ENCODE results near the gene G6PD. TPM values are rescaled to one million over a fixed set of nuclear protein-coding genes. Genes with fewer than 3 reads are reported as not detected.

Gene G6PD
- total and polyA plus RNA-seq, 10 of the 15 experiments (the other 5 are each of a cell fraction or from before 2014, with no cell fraction given): 1.6 to 62.5 (median 28.4) TPM

- no peak overlapping the region for H3K4me3 ChIP-seq
- no peak overlapping the region for H3K27ac ChIP-seq (ENCODE audit: control insufficient read depth, insufficient read depth)
- ChIA-PET CTCF (interaction anchor here (0.9 to 1.3 kb wide), 4 partner anchors 9 to 397 kb away, joined by 3 to 14 read pairs (median 5); partner anchors contain the start of gene FLNA), POLR2A (no interaction called here), RAD21 (ENCODE audit: unreplicated experiment) (no interaction called here), SMC1A (ENCODE audit: uncharacterized antibody, unreplicated experiment) (no interaction called here)
- no TSS peak for BruUV-seq (replicated peaks)
- TF ChIP-seq MYB (IDR thresholded peaks at IDR 0.05; ENCODE audit: borderline replicate concordance, low read depth, low read length): no peak
- no peak for TF ChIP-seq FOXM1 (IDR thresholded peaks at IDR 0.05; ENCODE audit: low read depth, low read length)
- no peak for TF ChIP-seq NFYA (IDR thresholded peaks at IDR 0.05; ENCODE audit: borderline replicate concordance, low read depth, low read length)
- no peak for TF ChIP-seq EZH2 (IDR thresholded peaks at IDR 0.05; ENCODE audit: borderline replicate concordance, control insufficient read depth, low read depth, low read length)
- TF ChIP-seq MAX (IDR thresholded peaks at IDR 0.05; ENCODE audit: low read depth, low read length): no peak
- intact Hi-C loops (cut with micrococcal nuclease; ENCODE audit: unreplicated experiment) (loop anchor here (2.0 kb wide), 2 partner anchors 163 to 219 kb away; no protein-coding TSS in a partner anchor), in situ Hi-C loops (cut with MboI) (loop anchor here (5.0 to 25.0 kb wide), 3 partner anchors 159 to 1579 kb away; partner anchors contain the start of genes EMD and OPN1LW)
- H3K4me2 ChIP-seq (ENCODE audit: control insufficient read depth, insufficient read depth): no peak overlapping the region
- WGBS (ENCODE audit: insufficient coverage, insufficient replicate concordance, low lambda C conversion rate, missing lambda C conversion rate): 50% methylated on average over 9 of the region's 9 CpGs
- H3K9ac ChIP-seq (ENCODE audit: control insufficient read depth, insufficient read depth, low read length): no peak overlapping the region
- H3K9me3 ChIP-seq (replicated peaks; ENCODE audit: control insufficient read depth, insufficient read depth, low read length): no peaks in the 10 kb centered on the region
- peaks cover 5% of the 10 kb centered on the region for H3K4me1 ChIP-seq (ENCODE audit: control insufficient read depth, insufficient read depth, low read length)
- H2AFZ ChIP-seq (ENCODE audit: control insufficient read depth, low read depth, low read length): no peak overlapping the region
- FAIRE-seq (no peak), ATAC-seq (no peak), DNase-seq (ENCODE audit: low read depth, low spot score) (no peak)
- H3K79me2 ChIP-seq (ENCODE audit: control insufficient read depth, insufficient read depth, low read length): no peaks in the 10 kb centered on the region
- peaks cover 4 to 8% of the 10 kb centered on the region in 2 experiments for H3K36me3 ChIP-seq (ENCODE audit: control insufficient read depth in 2 of 2, insufficient read depth in 2 of 2, low read length in 1 of 2)
- H3K27me3 ChIP-seq (replicated peaks in 1 of 2; ENCODE audit: control insufficient read depth in 2 of 2, insufficient read depth in 2 of 2, low read length in 1 of 2): no peaks in the 10 kb centered on the region
- no peaks in the 10 kb centered on the region for H4K20me1 ChIP-seq (ENCODE audit: control insufficient read depth, insufficient read depth)
These were observed 10.8 kb downstream of the G6PD start for GRCh38 chrX:154535892-154536291.
